Calu3 (cell line): ENCODE measurements around the gene EPS8L2. TPM values are rescaled to one million over a fixed set of nuclear protein-coding genes. Genes with fewer than 3 reads are reported as not detected.
A peak's percentile ranks its signal among the peaks of the same experiment; 100 is the strongest.

Source experiments
- BruUV-seq: library from RNA; stranded (reverse); fragments of 400-500 nt; replicated peaks from 2 replicates; lab custom pipeline; 2021; lab: Mats Ljungman, UMichigan
- CTCF ChIA-PET: fragments of 300-600 bp; sonication (Branson Sonifier 250); formaldehyde crosslinking; loops from one replicate; lab custom pipeline; 2022; ENCODE audit warnings: antibody characterized with exemption; lab: Charles Lee
- DNase-seq: peaks from one replicate; pipeline ENCODE4 v3.0.0; 2022
- H3K27ac Mint-ChIP-seq: one replicate; pipeline ENCODE4 v1.8.0; 2022; ENCODE audit warnings: mixed read lengths; ENCODE audit not compliant: unreplicated experiment
- H3K27me3 Mint-ChIP-seq: one replicate; pipeline ENCODE4 v1.8.0; 2022; ENCODE audit warnings: mixed read lengths; ENCODE audit not compliant: unreplicated experiment
- H3K36me3 Mint-ChIP-seq: one replicate; pipeline ENCODE4 v1.8.0; 2022; ENCODE audit warnings: mild to moderate bottlenecking, moderate library complexity, mixed read lengths; ENCODE audit not compliant: insufficient read depth, unreplicated experiment
- H3K4me1 Mint-ChIP-seq: one replicate; pipeline ENCODE4 v1.8.0; 2022; ENCODE audit warnings: mild to moderate bottlenecking, low read depth, mixed read lengths; ENCODE audit not compliant: unreplicated experiment
- H3K4me3 Mint-ChIP-seq: one replicate; pipeline ENCODE4 v1.8.0; 2022; ENCODE audit warnings: mild to moderate bottlenecking, low read depth, moderate library complexity, mixed read lengths; ENCODE audit not compliant: unreplicated experiment
- H3K9me3 Mint-ChIP-seq: one replicate; pipeline ENCODE4 v1.8.0; 2022; ENCODE audit warnings: low read depth, mixed read lengths; ENCODE audit not compliant: unreplicated experiment
- intact Hi-C: fragments of 100-400 bp; cut with micrococcal nuclease; formaldehyde crosslinking; loops from one replicate; pipeline ENCODE4 v1.10.0; 2022; ENCODE audit not compliant: unreplicated experiment
- total RNA-seq: library from RNA; stranded (reverse); gene quantifications from 2 replicates; pipeline ENCODE4 v1.2.3, GENCODE V29; 2022
- TF ChIP-seq, protein P1 (sequence below): fragments of 200-600 bp; IDR thresholded peaks from one replicate; pipeline ENCODE4 v1.8.0; 2022; ENCODE audit warnings: antibody characterized with exemption; ENCODE audit not compliant: unreplicated experiment

The EPS8L2 gene
- total RNA-seq, 1 experiment from 2014 or later, result 212 TPM

DNA sequence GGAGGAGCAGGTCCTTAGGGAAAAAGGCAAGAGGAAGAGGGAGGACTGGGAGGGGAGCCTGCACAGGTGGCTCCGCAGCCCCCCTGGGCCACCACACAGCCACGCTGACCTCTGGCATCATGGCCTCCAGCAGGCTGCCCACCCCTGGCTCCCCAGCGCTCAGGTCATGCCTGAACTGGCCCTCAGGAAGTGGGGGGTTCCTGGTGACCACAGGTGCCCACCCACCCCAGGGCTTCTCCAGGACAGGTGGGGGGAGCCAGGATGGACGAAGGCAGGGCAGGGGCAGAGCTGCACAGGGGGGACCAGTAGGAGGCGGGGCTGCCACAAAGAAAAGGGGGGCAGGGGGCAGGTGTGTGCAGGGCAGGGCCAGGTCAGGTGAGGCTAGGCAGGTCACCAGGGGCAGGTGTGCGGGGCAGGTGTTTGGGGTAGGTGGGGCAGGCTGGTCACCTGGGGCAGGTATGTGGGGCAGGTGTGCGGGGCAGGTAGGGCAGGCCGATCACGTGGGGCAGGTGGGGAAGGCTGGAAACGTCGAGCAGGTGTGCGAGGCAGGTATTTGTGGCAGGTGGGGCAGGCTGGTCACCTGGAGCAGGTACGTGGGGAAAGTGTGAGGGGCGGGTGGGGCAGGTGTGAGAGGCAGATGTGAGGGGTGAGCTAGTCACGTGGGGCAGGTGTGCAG lies 12.0 kb upstream of the EPS8L2 start:
- Mint-ChIP-seq H3K27ac (peak overlapping the region; percentile 93), H3K27me3 (no peaks in the 10 kb centered on the region), H3K9me3 (no peaks in the 10 kb centered on the region), H3K36me3 (peaks cover 71% of the 10 kb centered on the region), H3K4me3 (peak overlapping the region; percentile 77), H3K4me1 (peaks cover 12% of the 10 kb centered on the region)
- BruUV-seq, result no TSS peak
- TF ChIP-seq, protein P1, sequence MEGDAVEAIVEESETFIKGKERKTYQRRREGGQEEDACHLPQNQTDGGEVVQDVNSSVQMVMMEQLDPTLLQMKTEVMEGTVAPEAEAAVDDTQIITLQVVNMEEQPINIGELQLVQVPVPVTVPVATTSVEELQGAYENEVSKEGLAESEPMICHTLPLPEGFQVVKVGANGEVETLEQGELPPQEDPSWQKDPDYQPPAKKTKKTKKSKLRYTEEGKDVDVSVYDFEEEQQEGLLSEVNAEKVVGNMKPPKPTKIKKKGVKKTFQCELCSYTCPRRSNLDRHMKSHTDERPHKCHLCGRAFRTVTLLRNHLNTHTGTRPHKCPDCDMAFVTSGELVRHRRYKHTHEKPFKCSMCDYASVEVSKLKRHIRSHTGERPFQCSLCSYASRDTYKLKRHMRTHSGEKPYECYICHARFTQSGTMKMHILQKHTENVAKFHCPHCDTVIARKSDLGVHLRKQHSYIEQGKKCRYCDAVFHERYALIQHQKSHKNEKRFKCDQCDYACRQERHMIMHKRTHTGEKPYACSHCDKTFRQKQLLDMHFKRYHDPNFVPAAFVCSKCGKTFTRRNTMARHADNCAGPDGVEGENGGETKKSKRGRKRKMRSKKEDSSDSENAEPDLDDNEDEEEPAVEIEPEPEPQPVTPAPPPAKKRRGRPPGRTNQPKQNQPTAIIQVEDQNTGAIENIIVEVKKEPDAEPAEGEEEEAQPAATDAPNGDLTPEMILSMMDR, result no peak
- no peak for DNase-seq
- CTCF ChIA-PET, result interaction anchor here (1.8 kb wide), 1 partner anchor 19 kb away, joined by 5 read pairs; no protein-coding TSS in a partner anchor
- intact Hi-C loops, result no loop called here

DNA sequence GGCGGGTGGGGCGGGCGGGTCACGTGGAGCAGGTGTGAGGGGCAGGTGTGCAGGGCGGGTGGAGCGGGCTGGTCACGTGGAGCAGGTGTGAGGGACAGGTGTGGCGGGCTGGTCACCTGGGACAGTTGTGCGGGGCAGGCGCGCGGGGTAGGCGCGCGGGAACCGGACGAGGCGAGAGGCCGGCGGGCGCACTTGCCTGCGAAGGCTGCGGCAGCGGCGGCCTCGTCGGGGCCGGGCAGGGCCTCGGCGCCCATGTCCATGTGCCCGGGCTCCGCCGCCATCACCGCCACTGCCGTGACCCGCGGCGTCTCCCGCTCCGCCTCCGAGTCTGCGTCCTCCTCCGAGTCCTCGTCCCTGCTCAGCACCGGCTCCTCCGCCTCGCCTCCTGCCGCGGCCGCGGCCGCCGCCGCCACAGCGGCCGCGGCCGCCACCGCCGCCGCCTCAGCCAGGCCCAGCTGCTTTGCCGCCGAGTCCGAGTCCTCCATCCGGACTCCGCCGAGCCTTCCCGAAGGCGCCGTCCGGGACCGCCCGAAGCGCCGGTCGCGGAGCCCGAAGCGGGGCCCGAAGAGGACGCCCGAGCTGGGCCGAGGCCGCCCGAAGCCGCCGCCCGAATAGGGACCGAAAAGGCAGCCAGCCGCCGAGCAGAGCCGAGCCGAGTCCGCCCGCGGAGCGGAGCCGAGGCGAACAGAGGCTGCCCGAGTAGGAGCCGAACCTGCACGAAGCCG lies 11.3 kb upstream of the EPS8L2 start, which contains the start of gene DEAF1:
Gene DEAF1, minus strand, starts transcription at position 660 of the 725 bp plus-strand sequence. Its CDS starts 175 bp downstream, at position 485.
- Mint-ChIP-seq H3K27ac (peak within 1 kb of the TSS; percentile 93), H3K27me3 (no peaks in the 10 kb centered on the region), H3K4me1 (peaks cover 12% of the 10 kb centered on the region), H3K36me3 (peaks cover 66% of the 10 kb centered on the region), H3K9me3 (no peaks in the 10 kb centered on the region), H3K4me3 (peak within 1 kb of the TSS; percentile 77)
- CTCF ChIA-PET, result interaction anchor here (1.1 to 2.7 kb wide), 5 partner anchors 18 to 140 kb away, joined by 3 to 11 read pairs (median 5); no protein-coding TSS in a partner anchor
- DNase-seq, result peak; percentile 97
- BruUV-seq, result no TSS peak
- TF ChIP-seq, protein P1, result no peak
- intact Hi-C loops, result no loop called here

DNA sequence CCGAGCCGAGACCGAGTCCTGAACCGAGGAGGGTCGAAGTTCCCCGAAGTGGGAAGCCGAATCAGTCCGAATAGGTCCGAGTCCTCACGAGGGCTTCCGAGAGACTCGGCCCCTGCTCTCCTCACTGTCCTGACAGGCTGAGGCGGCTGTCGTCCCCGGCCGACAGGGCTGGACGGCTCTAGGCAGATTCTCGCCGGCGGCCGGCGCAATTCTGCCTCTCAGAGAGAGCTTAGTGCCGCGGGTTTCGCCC lies 10.8 kb upstream of the EPS8L2 start:
- H3K4me1 Mint-ChIP-seq, result peaks cover 12% of the 10 kb centered on the region
- peak overlapping the region; percentile 77 for H3K4me3 Mint-ChIP-seq
- peaks cover 63% of the 10 kb centered on the region for H3K36me3 Mint-ChIP-seq
- no TSS peak for BruUV-seq
- CTCF ChIA-PET, result interaction anchor here (1.1 to 2.7 kb wide), 7 partner anchors 10 to 140 kb away, joined by 3 to 11 read pairs (median 6); no protein-coding TSS in a partner anchor
- H3K27me3 Mint-ChIP-seq, result no peaks in the 10 kb centered on the region
- TF ChIP-seq, protein P1, result no peak
- H3K9me3 Mint-ChIP-seq, result no peaks in the 10 kb centered on the region
- DNase-seq, result no peak
- peak overlapping the region; percentile 93 for H3K27ac Mint-ChIP-seq
- intact Hi-C loops, result no loop called here

DNA sequence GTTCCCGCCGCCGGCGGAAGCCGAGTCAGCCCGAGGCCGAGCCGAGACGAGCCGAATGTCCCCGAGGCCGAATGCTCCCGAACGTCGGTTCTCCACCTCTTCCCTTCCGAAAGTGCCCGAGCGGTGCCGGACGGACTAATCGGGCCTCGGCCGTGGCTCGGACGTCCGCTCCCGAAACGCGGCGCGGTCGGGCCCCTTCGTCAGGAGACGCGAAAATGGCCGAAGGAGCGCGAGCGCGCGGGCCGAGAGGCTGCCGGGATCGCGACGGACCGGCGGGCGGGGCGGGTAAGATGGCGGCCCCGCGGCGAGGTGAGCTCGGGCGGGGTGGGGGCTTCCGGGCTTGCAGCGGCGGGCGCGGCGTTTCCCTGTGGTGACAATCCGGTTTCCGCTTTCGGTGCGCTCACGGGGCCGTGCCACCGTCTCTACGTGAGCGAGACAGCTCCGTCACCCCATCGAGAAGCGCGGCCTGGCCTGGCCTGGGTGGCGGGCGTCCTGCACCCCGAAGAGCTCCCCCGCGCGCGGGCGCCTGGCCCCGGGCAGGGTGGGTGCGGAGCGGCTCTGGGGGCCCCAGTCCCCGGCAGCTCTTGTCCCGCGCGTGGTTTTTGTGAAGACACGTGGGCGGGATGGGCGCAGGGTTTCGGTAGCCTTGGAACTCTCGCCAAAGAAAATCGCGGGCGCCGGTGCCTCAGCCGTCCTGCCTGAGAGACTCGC lies 10.3 kb upstream of the EPS8L2 start, which contains the start of gene TMEM80:
Gene TMEM80, plus strand, starts transcription at position 279 of the 711 bp plus-strand sequence. Its CDS starts 12 bp downstream, at position 291.
- DNase-seq, result peak; percentile 98
- TF ChIP-seq, protein P1, result no peak
- H3K27me3 Mint-ChIP-seq, result no peaks in the 10 kb centered on the region
- peaks cover 12% of the 10 kb centered on the region for H3K4me1 Mint-ChIP-seq
- TSS peak; percentile 55 for BruUV-seq
- H3K27ac Mint-ChIP-seq, result peak within 1 kb of the TSS; percentile 93
- peak within 1 kb of the TSS; percentile 77 for H3K4me3 Mint-ChIP-seq
- H3K36me3 Mint-ChIP-seq, result peaks cover 64% of the 10 kb centered on the region
- H3K9me3 Mint-ChIP-seq, result no peaks in the 10 kb centered on the region
- CTCF ChIA-PET, result interaction anchor here (0.7 to 2.7 kb wide), 12 partner anchors 9 to 141 kb away, joined by 3 to 11 read pairs (median 5); no protein-coding TSS in a partner anchor
- intact Hi-C loops, result loop anchor here (1.0 kb wide), 1 partner anchor 28 kb away; no protein-coding TSS in a partner anchor
